Endothelial cell of umbilical vein (primary cell): Measurements from ENCODE around the gene TAF3. TPM values are rescaled to one million over a fixed set of nuclear protein-coding genes. Genes with fewer than 3 reads are reported as not detected.

Source experiments
- BruUV-seq: library from RNA; stranded (reverse); fragments of 400-500 nt; replicated peaks from 2 replicates; lab custom pipeline; 2021; lab: Mats Ljungman, UMichigan
- CTCF ChIA-PET: fragments of 300-600, 350-600 bp; sonication (Branson Sonifier 250); formaldehyde crosslinking; loops from one replicate; lab custom pipeline; 2021; ENCODE audit warnings: antibody characterized with exemption, inconsistent platforms; lab: Charles Lee
- POLR2A ChIA-PET: fragments of 300-600, 350-600 bp; sonication (Branson Sonifier 250); formaldehyde crosslinking; loops from one replicate; lab custom pipeline; 2021; ENCODE audit warnings: antibody characterized with exemption, inconsistent platforms; lab: Charles Lee
- DNase-seq: peaks from one replicate; pipeline ENCODE4 v3.0.0-alpha.2; 2011; ENCODE audit warnings: low read depth, low spot score
- FAIRE-seq: peaks from 2 replicates; lab custom pipeline; 2011; peaks lifted over from hg19 to GRCh38; lab: Jason Lieb, UNC
- H2AFZ ChIP-seq: 2 replicates; pipeline ENCODE4 v1.6.0; 2012; ENCODE audit warnings: low read depth, low read length, control low read depth, inconsistent platforms
- H3K27ac ChIP-seq: 2 replicates; pipeline ENCODE4 v1.5.1; 2011; ENCODE audit warnings: low read depth, mild to moderate bottlenecking, control low read depth, low read length, moderate library complexity; ENCODE audit not compliant: insufficient read depth
- H3K27me3 ChIP-seq, 2 experiments: 2 replicates each; pipeline versions ENCODE4 v1.6.0 to v1.6.1; 2011; ENCODE audit warnings: low read length in 2 of 2, mixed read lengths in 1 of 2; ENCODE audit not compliant: control insufficient read depth in 2 of 2, insufficient read depth in 2 of 2
- H3K36me3 ChIP-seq, 2 experiments: 2 replicates in 1 of 2; 3 replicates in 1 of 2; pipeline ENCODE4 v1.5.1; 2011; ENCODE audit warnings: low read length in 2 of 2, mild to moderate bottlenecking in 1 of 2, moderate library complexity in 1 of 2; ENCODE audit not compliant: control insufficient read depth in 2 of 2, insufficient read depth in 2 of 2; ENCODE audit errors: extremely low read depth in 1 of 2
- H3K4me1 ChIP-seq: 3 replicates; pipeline ENCODE4 v1.5.1; 2011; ENCODE audit warnings: mild to moderate bottlenecking, low read length; ENCODE audit not compliant: control insufficient read depth, insufficient read depth; ENCODE audit errors: extremely low read depth
- H3K4me2 ChIP-seq: 2 replicates; pipeline ENCODE4 v1.6.1; 2011; ENCODE audit warnings: low read length, control low read depth, mixed read lengths; ENCODE audit not compliant: insufficient read depth
- H3K4me3 ChIP-seq, 3 experiments: fragments of 200-600 bp in 1 of 3; sonication (generic), shearing (Covaris generic) in 1 of 3; replicated peaks in 1 of 3; 2 replicates each; pipeline ENCODE4 v1.5.1; 2011 to 2016; ENCODE audit warnings: control low read depth in 3 of 3, low read length in 3 of 3, mild to moderate bottlenecking in 2 of 3, inconsistent platforms in 1 of 3, low read depth in 1 of 3, moderate library complexity in 1 of 3; ENCODE audit not compliant: insufficient read depth in 1 of 3
- H3K79me2 ChIP-seq: 2 replicates; pipeline ENCODE4 v1.6.0; 2012; ENCODE audit warnings: low read length, inconsistent platforms; ENCODE audit not compliant: control insufficient read depth, insufficient read depth
- H3K9ac ChIP-seq: replicated peaks from 2 replicates; pipeline ENCODE3; 2011; ENCODE audit warnings: low read length, control low read depth; ENCODE audit not compliant: insufficient read depth; ENCODE audit errors: extremely low read depth
- H3K9me1 ChIP-seq: replicated peaks from 3 replicates; pipeline ENCODE4 v1.6.0; 2011; ENCODE audit warnings: mild to moderate bottlenecking, low read length; ENCODE audit not compliant: control insufficient read depth, insufficient read depth; ENCODE audit errors: extremely low read depth
- H3K9me3 ChIP-seq: replicated peaks from 2 replicates; pipeline ENCODE4 v1.5.1; 2012; ENCODE audit warnings: low read length, inconsistent platforms; ENCODE audit not compliant: control insufficient read depth, insufficient read depth
- H4K20me1 ChIP-seq: replicated peaks from 2 replicates; pipeline ENCODE3; 2011; ENCODE audit warnings: mild to moderate bottlenecking, low read length; ENCODE audit not compliant: control insufficient read depth, insufficient read depth; ENCODE audit errors: extremely low read depth
- EZH2 ChIP-seq: IDR thresholded peaks from 2 replicates; pipeline ENCODE4 v1.6.1; 2012; ENCODE audit warnings: borderline replicate concordance, low read depth, mild to moderate bottlenecking, moderate library complexity, low read length, inconsistent platforms; ENCODE audit not compliant: severe bottlenecking
- GATA2 ChIP-seq: IDR thresholded peaks from 2 replicates; pipeline ENCODE4 v1.7.0; 2011; ENCODE audit warnings: low read depth, mild to moderate bottlenecking, moderate library complexity, mixed read lengths, low read length; ENCODE audit not compliant: insufficient read length, insufficient read depth
- JUN ChIP-seq: IDR thresholded peaks from 2 replicates; pipeline ENCODE4 v1.6.1; 2011; ENCODE audit warnings: borderline replicate concordance, low read depth; ENCODE audit not compliant: insufficient read length, insufficient read depth
- MAX ChIP-seq: IDR thresholded peaks from 2 replicates; pipeline ENCODE4 v1.6.1; 2011; ENCODE audit not compliant: insufficient read depth, insufficient read length
- POLR2AphosphoS5 ChIP-seq: IDR thresholded peaks from 2 replicates; pipeline ENCODE4 v1.6.1; 2012; ENCODE audit warnings: low read depth, mild to moderate bottlenecking, control low read depth, low read length, moderate library complexity; ENCODE audit not compliant: insufficient read depth
- dilution Hi-C: fragments of 300-500 bp; cut with MboI; formaldehyde crosslinking; loops from one replicate; pipeline ENCODE4 v1.15.0; 2019; ENCODE audit warnings: low sequenced_read_pairs; ENCODE audit not compliant: extremely low pct_ligation_motif_present
- intact Hi-C: fragments of 100-400 bp; cut with micrococcal nuclease; formaldehyde crosslinking; loops from one replicate; pipeline ENCODE4 v1.10.0; 2022
- polyA plus RNA-seq, 4 experiments: library from polyadenylated mRNA; depleted of rRNA in 3 of 4; stranded (reverse) in 3 of 4; unstranded in 1 of 4; fragments of >200 nt; gene quantifications; 2 replicates each; pipeline versions ENCODE4 v1.2.1 to v1.2.3, GENCODE V29; 2011 to 2012; ENCODE audit warnings: missing spikeins in 1 of 4
- total RNA-seq: library from RNA; stranded (reverse); gene quantifications from 2 replicates; pipeline ENCODE4 v1.2.3, GENCODE V29; 2021

TAF3 gene
- total and polyA plus RNA-seq, 2 donors (not counting 3 experiments of a cell fraction or from before 2014, with no cell fraction given), result 2.4 to 10.5 TPM

DNA sequence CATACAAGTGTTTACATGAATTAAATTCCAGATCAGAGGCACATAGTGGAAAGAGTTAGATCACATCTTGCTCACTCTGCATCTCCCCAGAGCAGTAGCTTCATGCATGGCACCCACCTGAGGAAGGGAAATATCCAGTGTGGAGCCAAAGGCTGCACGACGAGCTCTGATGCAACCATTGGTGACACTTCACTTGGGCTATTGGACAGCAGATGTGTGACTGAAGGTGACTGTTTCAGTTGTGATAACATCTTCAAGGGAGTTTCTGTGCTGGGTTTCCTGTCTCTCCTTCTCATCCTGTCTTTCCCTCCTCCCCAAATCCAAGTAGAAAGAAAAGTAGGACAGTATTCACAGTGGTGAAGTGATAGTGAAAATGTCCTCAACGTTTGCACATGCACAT lies 115.0 kb downstream of the TAF3 start:
- intact Hi-C loops, result no loop called here
- CTCF ChIA-PET, result interaction anchor here (1.0 to 1.5 kb wide), 3 partner anchors 16 to 38 kb away, joined by 3 to 5 read pairs (median 3); no protein-coding TSS in a partner anchor
- no peaks in the 10 kb centered on the region for H3K79me2 ChIP-seq
- no peak overlapping the region for H3K27ac ChIP-seq
- H3K4me2 ChIP-seq, result peak overlapping the region; percentile 1
- no peaks in the 10 kb centered on the region for H3K36me3 ChIP-seq
- H3K4me3 ChIP-seq, result no peak overlapping the region
- TF ChIP-seq JUN (no peak), EZH2 (no peak), GATA2 (peak; percentile 31), MAX (no peak)
- H2AFZ ChIP-seq, result no peak overlapping the region
- H3K9me1 ChIP-seq, result no peaks in the 10 kb centered on the region
- peaks cover 21% of the 10 kb centered on the region for H3K4me1 ChIP-seq
- no peaks in the 10 kb centered on the region for H3K27me3 ChIP-seq
- FAIRE-seq (no peak), DNase-seq (peak; percentile 29)
- H3K9ac ChIP-seq, result no peak overlapping the region
- no peaks in the 10 kb centered on the region for H3K9me3 ChIP-seq
- dilution Hi-C loops, result no loop called here
- POLR2A ChIA-PET, result no interaction called here
- H4K20me1 ChIP-seq, result no peaks in the 10 kb centered on the region
- no TSS peak for BruUV-seq

- ChIA-PET CTCF (no interaction called here), POLR2A (no interaction called here)
- no TSS peak for BruUV-seq
- H3K27ac ChIP-seq, result no peak overlapping the region
- intact Hi-C loops (no loop called here), dilution Hi-C loops (no loop called here)
- H3K9me3 ChIP-seq, result no peaks in the 10 kb centered on the region
- H3K36me3 ChIP-seq, result no peaks in the 10 kb centered on the region
- H3K4me3 ChIP-seq, result no peak overlapping the region
- no peak for TF ChIP-seq POLR2AphosphoS5
- no peaks in the 10 kb centered on the region for H3K27me3 ChIP-seq
- H4K20me1 ChIP-seq, result no peaks in the 10 kb centered on the region
- FAIRE-seq, result no peak
- peaks cover 21% of the 10 kb centered on the region for H3K4me1 ChIP-seq
- H3K79me2 ChIP-seq, result no peaks in the 10 kb centered on the region
- H3K9me1 ChIP-seq, result no peaks in the 10 kb centered on the region
- DNase-seq, result no peak
- H3K4me2 ChIP-seq, result no peak overlapping the region
- H2AFZ ChIP-seq, result no peak overlapping the region
- H3K9ac ChIP-seq, result no peak overlapping the region
Observed at GRCh38 chr10:7933757-7934156, 115.5 kb downstream of the TAF3 start.
